HUES6 (cell line): ENCODE results near the gene UROC1.

Experiments used
- H3K27ac ChIP-seq: 2 replicates; pipeline ENCODE4 v1.7.0; 2013; ENCODE audit warnings: low read depth, mild to moderate bottlenecking, low read length, inconsistent platforms
- H3K27me3 ChIP-seq: 2 replicates; pipeline ENCODE4 v1.6.1; 2013; ENCODE audit warnings: low read length; ENCODE audit not compliant: control insufficient read depth, insufficient read depth
- H3K36me3 ChIP-seq: 2 replicates; pipeline ENCODE4 v1.6.1; 2013; ENCODE audit warnings: low read length; ENCODE audit not compliant: control insufficient read depth, insufficient read depth
- H3K4me1 ChIP-seq: 2 replicates; pipeline ENCODE4 v1.6.1; 2013; ENCODE audit warnings: low read length; ENCODE audit not compliant: control insufficient read depth, insufficient read depth
- H3K4me3 ChIP-seq: 2 replicates; pipeline ENCODE4 v1.5.1; 2013; ENCODE audit warnings: low read depth, low read length
- H3K9ac ChIP-seq: one replicate; pipeline ENCODE4 v1.6.1; 2013; ENCODE audit warnings: mild to moderate bottlenecking, low read length
- H3K9me3 ChIP-seq: 2 replicates; pipeline ENCODE4 v1.6.1; 2013; ENCODE audit warnings: low read depth, low read length; ENCODE audit not compliant: control insufficient read depth, insufficient read depth

Gene UROC1

GRCh38 chr3:126510308-126510910 lies 7.2 kb downstream of the UROC1 start:
- no peaks in the 10 kb centered on the region; the same call in 1 of the 2 replicates for H3K27me3 ChIP-seq
- H3K4me1 ChIP-seq = no peaks in the 10 kb centered on the region
- no peaks in the 10 kb centered on the region for H3K36me3 ChIP-seq
- no peak overlapping the region for H3K27ac ChIP-seq
- H3K9me3 ChIP-seq = no peaks in the 10 kb centered on the region
- H3K9ac ChIP-seq = no peak overlapping the region
- no peak overlapping the region for H3K4me3 ChIP-seq

- Histone ChIP-seq H3K9me3 (no peaks in the 10 kb centered on the region), H3K27ac (no peak overlapping the region), H3K4me3 (no peak overlapping the region), H3K36me3 (no peaks in the 10 kb centered on the region), H3K4me1 (no peaks in the 10 kb centered on the region), H3K27me3 (no peaks in the 10 kb centered on the region; the same call in 1 of the 2 replicates), H3K9ac (no peak overlapping the region)
These were observed 7.8 kb downstream of the UROC1 start for GRCh38 chr3:126509597-126510307.

GRCh38 chr3:126508564-126508964 lies 9.0 kb downstream of the UROC1 start:
- Histone ChIP-seq H3K27ac (no peak overlapping the region), H3K4me1 (no peaks in the 10 kb centered on the region), H3K9me3 (no peaks in the 10 kb centered on the region), H3K9ac (no peak overlapping the region), H3K36me3 (no peaks in the 10 kb centered on the region), H3K4me3 (no peak overlapping the region), H3K27me3 (no peaks in the 10 kb centered on the region; the same call in 1 of the 2 replicates)

- Histone ChIP-seq H3K27me3 (no peaks in the 10 kb centered on the region; the same call in 1 of the 2 replicates), H3K36me3 (no peaks in the 10 kb centered on the region), H3K4me3 (no peak overlapping the region), H3K4me1 (no peaks in the 10 kb centered on the region), H3K27ac (no peak overlapping the region), H3K9ac (no peak overlapping the region), H3K9me3 (no peaks in the 10 kb centered on the region)
These were observed 9.7 kb downstream of the UROC1 start for GRCh38 chr3:126507886-126508285.

GRCh38 chr3:126503701-126504100 lies 13.9 kb downstream of the UROC1 start:
- no peaks in the 10 kb centered on the region for H3K36me3 ChIP-seq
- H3K27ac ChIP-seq = no peak overlapping the region
- no peak overlapping the region for H3K9ac ChIP-seq
- H3K27me3 ChIP-seq = no peaks in the 10 kb centered on the region; the same call in 1 of the 2 replicates
- H3K4me1 ChIP-seq = peaks cover 8% of the 10 kb centered on the region
- no peak overlapping the region for H3K4me3 ChIP-seq
- no peaks in the 10 kb centered on the region for H3K9me3 ChIP-seq

- no peaks in the 10 kb centered on the region for H3K9me3 ChIP-seq
- no peak overlapping the region for H3K9ac ChIP-seq
- no peaks in the 10 kb centered on the region for H3K36me3 ChIP-seq
- H3K27ac ChIP-seq = no peak overlapping the region
- no peaks in the 10 kb centered on the region; the same call in 1 of the 2 replicates for H3K27me3 ChIP-seq
- H3K4me1 ChIP-seq = peaks cover 11% of the 10 kb centered on the region
- H3K4me3 ChIP-seq = no peak overlapping the region
These were observed 14.9 kb downstream of the UROC1 start for GRCh38 chr3:126502656-126503055.

GRCh38 chr3:126501736-126502135 lies 15.8 kb downstream of the UROC1 start:
- Histone ChIP-seq H3K4me1 (peaks cover 11% of the 10 kb centered on the region), H3K27me3 (no peaks in the 10 kb centered on the region; the same call in 1 of the 2 replicates), H3K27ac (no peak overlapping the region), H3K9me3 (no peaks in the 10 kb centered on the region), H3K9ac (no peak overlapping the region), H3K4me3 (no peak overlapping the region), H3K36me3 (no peaks in the 10 kb centered on the region)

- Histone ChIP-seq H3K36me3 (no peaks in the 10 kb centered on the region), H3K9me3 (no peaks in the 10 kb centered on the region), H3K4me1 (peaks cover 11% of the 10 kb centered on the region)
These were observed 16.5 kb downstream of the UROC1 start for GRCh38 chr3:126501054-126501453.

GRCh38 chr3:126500016-126500415 lies 17.6 kb downstream of the UROC1 start:
- no peak overlapping the region for H3K4me3 ChIP-seq
- H3K9me3 ChIP-seq = no peaks in the 10 kb centered on the region
- H3K4me1 ChIP-seq = peaks cover 11% of the 10 kb centered on the region
- no peak overlapping the region for H3K9ac ChIP-seq
- H3K27me3 ChIP-seq = no peaks in the 10 kb centered on the region; the same call in 1 of the 2 replicates
- H3K36me3 ChIP-seq = no peaks in the 10 kb centered on the region
- no peak overlapping the region for H3K27ac ChIP-seq

More at GRCh38 chr3:126501054-126501453, 16.5 kb downstream of the UROC1 start:
- no peaks in the 10 kb centered on the region; the same call in 1 of the 2 replicates for H3K27me3 ChIP-seq
- no peak overlapping the region for H3K9ac ChIP-seq
- no peak overlapping the region for H3K27ac ChIP-seq
- H3K4me3 ChIP-seq = no peak overlapping the region

- Histone ChIP-seq H3K27me3 (no peaks in the 10 kb centered on the region), H3K4me1 (peaks cover 11% of the 10 kb centered on the region), H3K9me3 (no peaks in the 10 kb centered on the region), H3K4me3 (no peak overlapping the region), H3K36me3 (no peaks in the 10 kb centered on the region), H3K27ac (no peak overlapping the region), H3K9ac (no peak overlapping the region)
These were observed 18.2 kb downstream of the UROC1 start for GRCh38 chr3:126499401-126499800.

GRCh38 chr3:126498929-126499328 lies 18.6 kb downstream of the UROC1 start:
- Histone ChIP-seq H3K27me3 (no peaks in the 10 kb centered on the region), H3K4me1 (peaks cover 11% of the 10 kb centered on the region), H3K9ac (no peak overlapping the region), H3K9me3 (no peaks in the 10 kb centered on the region), H3K36me3 (no peaks in the 10 kb centered on the region), H3K27ac (no peak overlapping the region), H3K4me3 (no peak overlapping the region)
